ENCODE results near the gene LZTS3.
"Not testable (repeated sequence)": the region's sequence is repeated elsewhere in the genome, so short reads cannot be mapped to it uniquely, and the experiment has no call there.

LZTS3 gene

GRCh38 chr20:3166913-3167342 is 6.4 kb downstream of the LZTS3 start:
- DNase-seq: no peak

GRCh38 chr20:3166338-3166912 is 6.9 kb downstream of the LZTS3 start:
- no peak for DNase-seq

- no peak for DNase-seq
Measured at GRCh38 chr20:3165473-3166337, 7.6 kb downstream of the LZTS3 start.

GRCh38 chr20:3164763-3165410 is 8.5 kb downstream of the LZTS3 start:
- DNase-seq: no peak

GRCh38 chr20:3164043-3164762 is 9.1 kb downstream of the LZTS3 start:
- no peak for DNase-seq

GRCh38 chr20:3163099-3164042 is 10.0 kb downstream of the LZTS3 start:
- DNase-seq: no peak

GRCh38 chr20:3162080-3162611 is 11.2 kb downstream of the LZTS3 start:
- no peak for DNase-seq

GRCh38 chr20:3161316-3162079 is 11.9 kb downstream of the LZTS3 start:
- DNase-seq: no peak

- DNase-seq: no peak
Measured at GRCh38 chr20:3160418-3160817, 12.9 kb downstream of the LZTS3 start.

GRCh38 chr20:3158968-3159431 is 14.3 kb downstream of the LZTS3 start:
- DNase-seq: no peak

GRCh38 chr20:3157817-3158216 is 15.5 kb downstream of the LZTS3 start:
- DNase-seq: no peak

- no peak for DNase-seq
Measured at GRCh38 chr20:3156811-3157619, 16.3 kb downstream of the LZTS3 start.

- not testable (repeated sequence) for DNase-seq
Measured at GRCh38 chr20:3152057-3152644, 21.2 kb downstream of the LZTS3 start.

GRCh38 chr20:3150908-3151307 is 22.4 kb downstream of the LZTS3 start:
- DNase-seq: no peak

GRCh38 chr20:3146732-3147341 is 26.5 kb downstream of the LZTS3 start:
- DNase-seq: no peak

GRCh38 chr20:3141757-3142156 is 31.6 kb downstream of the LZTS3 start:
- DNase-seq: no peak

GRCh38 chr20:3137492-3137891 is 35.9 kb downstream of the LZTS3 start:
- no peak for DNase-seq

- DNase-seq: no peak
Measured at GRCh38 chr20:3135507-3136070, 37.8 kb downstream of the LZTS3 start.

GRCh38 chr20:3134151-3134550 is 39.2 kb downstream of the LZTS3 start:
- no peak for DNase-seq

Measured in NCI-H526 treated with DMSO at 0.1 percent for 48 hours (cell line).